GM21423 (cell line): ENCODE measurements around the gene CD69.

Experiments used
- ATAC-seq: cut with Tn5 transposase; IDR thresholded peaks from one replicate; pipeline ENCODE4 v1.9.1; 2021; ENCODE audit warnings: mild to moderate bottlenecking, moderate library complexity; ENCODE audit not compliant: unreplicated experiment

The CD69 gene

GRCh38 chr12:9760699-9761418, at the start of gene CD69:
Gene CD69 (minus strand): TSS chr12:9760901. CDS start chr12:9760820, 81 bp downstream.
- peak; percentile 44 for ATAC-seq

DNA sequence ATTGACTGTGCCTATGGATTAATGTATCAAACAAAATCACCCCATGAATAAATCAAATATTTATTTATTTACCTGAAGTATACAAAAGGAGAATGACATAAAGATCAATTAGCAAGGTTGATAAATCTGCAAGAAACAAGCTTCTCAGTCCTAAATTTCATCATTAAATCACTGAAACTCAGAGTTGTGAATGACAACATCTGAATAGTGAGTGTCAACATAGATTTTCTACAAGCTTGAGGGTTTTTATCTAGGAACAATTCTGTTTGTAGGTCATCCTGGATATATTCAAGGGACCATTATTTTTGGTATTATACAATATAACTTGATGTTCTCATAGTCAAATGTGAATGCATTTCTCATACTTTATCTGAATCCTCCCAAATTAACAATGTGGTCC, 49.2 kb upstream of the CD69 start:
- no peak for ATAC-seq

GRCh38 chr12:9809338-9809737, 48.6 kb upstream of the CD69 start:
- ATAC-seq, result no peak

DNA sequence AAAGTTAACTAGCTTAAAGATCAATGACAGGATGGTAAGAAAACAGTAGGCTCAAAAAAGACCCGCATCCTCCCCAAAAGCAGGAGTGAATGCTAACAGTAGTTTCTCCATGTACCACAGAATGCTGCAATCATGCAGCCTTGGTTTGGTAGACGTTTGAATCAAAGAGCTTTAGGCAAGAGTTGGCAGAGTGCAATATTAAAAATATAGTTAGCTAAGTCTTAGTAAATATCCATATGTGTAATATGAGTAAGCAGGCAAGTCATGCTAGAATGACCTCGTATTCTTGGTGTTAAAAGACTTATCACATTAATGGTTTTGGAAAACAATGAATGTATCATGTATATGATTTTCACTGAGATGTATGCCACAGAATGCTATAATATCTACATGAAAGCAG, 47.8 kb upstream of the CD69 start:
- no peak for ATAC-seq

GRCh38 chr12:9806714-9807113, 46.0 kb upstream of the CD69 start:
- no peak for ATAC-seq

DNA sequence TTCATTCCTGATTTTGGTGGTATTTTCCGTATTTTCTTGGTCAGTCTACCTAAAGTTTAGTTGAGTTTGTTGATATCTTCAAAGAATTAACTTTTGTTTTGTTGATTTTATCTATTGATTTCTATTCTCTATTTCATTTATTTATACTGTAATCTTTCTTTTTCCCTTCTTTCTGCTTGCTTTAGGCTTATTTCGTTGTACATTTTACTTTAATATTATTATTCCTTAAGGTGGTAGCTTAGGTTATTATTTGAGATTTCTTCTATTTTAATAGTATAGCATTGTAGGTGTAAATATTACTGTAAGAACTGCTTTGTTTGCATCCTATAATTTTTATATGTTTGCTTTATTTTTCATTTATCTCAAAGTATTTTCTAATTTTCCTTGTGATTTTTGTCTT, 45.2 kb upstream of the CD69 start:
- ATAC-seq, result no peak

GRCh38 chr12:9799961-9800360, 39.3 kb upstream of the CD69 start:
- ATAC-seq, result no peak

GRCh38 chr12:9797722-9798619, 37.3 kb upstream of the CD69 start:
- ATAC-seq, result peak; percentile 96

GRCh38 chr12:9796971-9797370, 36.3 kb upstream of the CD69 start:
- ATAC-seq, result no peak

DNA sequence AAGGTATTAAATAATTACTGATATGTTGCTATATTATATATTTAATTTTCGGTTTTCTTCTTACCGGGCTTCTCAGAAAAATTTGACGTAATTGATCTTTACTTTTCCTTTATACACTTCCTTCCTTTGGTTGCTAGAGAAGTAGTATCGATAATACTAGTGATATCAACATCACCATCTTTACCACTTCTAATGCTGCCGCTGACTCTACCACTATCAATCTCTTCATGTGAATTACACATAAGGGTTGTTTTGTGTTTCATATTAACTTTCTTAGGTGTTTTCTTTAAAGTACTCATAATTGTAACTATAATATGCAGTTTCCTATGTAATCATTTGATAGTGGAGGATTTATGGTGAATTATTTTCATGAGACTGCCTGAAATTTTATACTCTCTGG, 35.6 kb upstream of the CD69 start:
- no peak for ATAC-seq

- ATAC-seq, result no peak
Measured at GRCh38 chr12:9795945-9796344, 35.2 kb upstream of the CD69 start.

DNA sequence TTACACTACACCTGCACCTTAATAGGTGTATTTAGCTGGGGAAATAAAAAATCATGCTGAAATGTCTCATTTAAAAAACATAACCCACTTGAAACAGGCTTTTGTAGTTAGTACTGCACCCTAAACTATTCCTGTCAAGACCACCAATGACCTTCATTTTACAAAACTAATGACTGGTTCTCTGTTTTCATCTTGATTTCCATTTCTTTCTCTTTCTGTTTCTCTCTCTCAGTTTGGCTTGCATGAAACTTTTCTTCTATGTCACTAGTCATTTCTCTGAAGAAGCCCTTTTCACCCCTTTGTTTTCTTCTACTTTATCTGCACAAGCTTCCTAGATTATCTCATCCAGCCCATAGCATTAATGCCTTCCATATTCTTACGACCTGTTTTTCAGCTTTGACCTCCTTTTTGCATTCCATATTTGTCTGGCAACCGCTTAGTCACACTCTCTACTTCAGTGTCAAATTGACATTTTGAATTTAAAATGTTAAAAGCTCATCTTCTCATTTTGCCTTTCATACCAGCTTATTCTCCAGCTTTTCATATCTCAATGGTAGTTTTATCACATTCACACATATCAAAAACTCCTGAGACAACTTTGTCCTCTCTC, 33.9 kb upstream of the CD69 start:
- ATAC-seq, result no peak

DNA sequence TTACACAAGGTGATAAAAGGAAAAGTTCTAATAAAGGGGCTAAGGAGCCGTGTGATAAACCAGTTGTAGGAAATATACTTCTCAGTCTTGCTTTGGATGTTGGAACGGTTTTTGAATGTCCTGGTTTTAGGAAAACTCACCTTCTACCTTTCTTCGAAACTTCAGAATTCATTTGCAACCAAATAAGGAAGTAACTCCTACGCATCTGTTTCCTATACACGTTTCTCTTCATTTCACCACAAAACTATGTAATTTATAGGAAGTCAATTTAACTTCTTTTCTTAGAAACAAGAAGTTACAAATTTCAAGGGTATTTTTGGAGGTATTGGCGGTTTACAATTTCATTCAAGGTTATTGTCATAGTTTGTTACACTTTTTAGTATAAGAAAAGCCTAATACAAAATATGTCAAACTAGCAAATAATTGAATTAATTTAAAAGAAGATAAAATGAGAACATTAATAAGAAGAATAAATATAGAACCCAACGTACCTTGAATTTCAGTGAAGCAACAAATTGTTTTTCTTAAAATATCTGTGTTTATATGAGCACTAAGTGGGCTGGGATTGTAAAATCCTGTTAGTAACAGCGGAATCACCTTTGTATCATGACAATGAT, 33.2 kb upstream of the CD69 start:
- ATAC-seq, result no peak

GRCh38 chr12:9792961-9793617, 32.4 kb upstream of the CD69 start:
- no peak for ATAC-seq

GRCh38 chr12:9792185-9792900, 31.6 kb upstream of the CD69 start:
- ATAC-seq, result no peak

DNA sequence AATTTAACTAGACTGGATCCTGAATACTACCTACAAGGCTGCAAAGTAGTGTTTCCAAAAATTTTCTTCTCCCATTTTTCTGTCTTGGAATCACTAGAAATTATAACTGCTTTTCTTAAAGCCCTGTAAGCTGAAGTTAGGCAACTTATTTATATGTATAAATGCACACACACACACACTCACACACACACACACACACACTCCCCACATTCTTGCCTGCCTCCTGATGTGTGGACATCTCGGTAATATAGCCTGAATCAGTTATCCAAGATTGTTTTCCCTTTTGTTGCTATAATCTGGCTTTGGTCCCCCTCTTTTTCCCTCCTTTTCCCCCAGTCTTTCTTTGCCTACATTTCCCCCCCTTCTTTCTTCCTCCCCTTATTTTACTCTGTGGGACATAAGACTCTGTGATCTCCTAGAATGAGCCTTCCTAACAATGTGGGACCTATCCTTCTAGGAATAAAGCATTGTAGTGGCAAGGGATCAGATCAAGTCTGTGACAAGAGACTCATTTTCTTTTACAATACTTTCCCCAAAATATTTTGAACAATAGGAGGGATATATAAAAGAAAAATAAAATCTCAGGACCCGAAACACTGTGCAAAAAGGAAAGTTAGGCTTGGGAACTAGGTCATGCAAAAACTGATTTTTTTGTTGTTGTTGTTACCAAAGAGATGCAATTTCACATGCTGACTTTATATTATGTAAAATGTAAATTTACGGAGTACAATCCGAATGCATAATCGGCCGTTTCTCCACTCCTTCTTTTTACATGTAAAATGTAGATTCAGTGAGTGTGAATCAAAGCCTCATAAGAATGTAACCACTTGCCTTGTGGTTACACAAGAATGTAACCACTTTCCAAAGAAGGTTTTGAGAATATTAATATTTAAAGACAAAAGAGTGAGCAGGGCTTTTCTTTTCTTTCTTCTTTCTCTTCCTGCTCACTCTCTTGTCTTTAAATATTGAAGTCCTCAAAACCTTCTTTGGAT, 26.3 kb upstream of the CD69 start:
- ATAC-seq, result no peak

GRCh38 chr12:9784816-9785215, 24.1 kb upstream of the CD69 start:
- no peak for ATAC-seq

DNA sequence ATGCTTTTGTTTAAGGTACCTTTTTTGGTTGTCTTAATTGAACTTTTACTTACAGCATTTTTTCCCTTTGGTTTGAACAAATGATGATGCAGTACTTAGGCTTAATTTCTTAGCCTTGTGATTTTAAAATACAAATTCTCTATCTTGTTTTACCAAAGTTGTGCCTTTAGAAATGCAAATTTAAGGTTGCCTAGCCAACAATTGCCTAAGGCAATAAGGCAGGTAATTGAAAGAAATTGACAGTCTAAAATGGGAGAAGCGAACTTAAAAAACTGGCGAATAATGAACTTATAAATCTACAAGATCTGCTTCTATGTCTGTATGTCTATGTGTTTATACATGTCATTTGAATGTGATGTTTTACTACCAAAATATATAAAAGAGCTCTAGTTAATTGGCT, 23.6 kb upstream of the CD69 start:
- no peak for ATAC-seq
